Activated T-helper 2 cell treated with anti-CD3 and anti-CD28 coated beads, Interferon-gamma antibody, Interleukin-2, Interleukin-4, amounts not matched to agents 10 μg/mL and 5 μg/mL and 100 μg/mL, durations not matched to agents 14 hours and 24 hours and 36 hours (primary cell): Measurements from ENCODE around the gene MYBPC2. TPM values are rescaled to one million over a fixed set of nuclear protein-coding genes. Genes with fewer than 3 reads are reported as not detected.

Source experiments
- DNase-seq: peaks from one replicate; pipeline ENCODE4 v3.0.0; 2021; ENCODE audit warnings: low spot score
- H3K27ac Mint-ChIP-seq: one replicate; pipeline ENCODE4 v1.8.0; 2021; ENCODE audit warnings: mixed read lengths
- H3K27me3 Mint-ChIP-seq: one replicate; pipeline ENCODE4 v1.8.0; 2021; ENCODE audit warnings: low read depth, mixed read lengths
- H3K36me3 Mint-ChIP-seq: one replicate; pipeline ENCODE4 v1.8.0; 2021; ENCODE audit warnings: low read depth, mixed read lengths
- H3K4me1 Mint-ChIP-seq: one replicate; pipeline ENCODE4 v1.8.0; 2021; ENCODE audit warnings: low read depth, mixed read lengths
- H3K4me3 Mint-ChIP-seq: one replicate; pipeline ENCODE4 v1.8.0; 2021; ENCODE audit warnings: low read depth, mild to moderate bottlenecking, moderate library complexity, mixed read lengths
- H3K9me3 Mint-ChIP-seq: one replicate; pipeline ENCODE4 v1.8.0; 2021; ENCODE audit warnings: mixed read lengths
- intact Hi-C: fragments of 100-400 bp; cut with micrococcal nuclease; formaldehyde crosslinking; loops from one replicate; pipeline ENCODE4 v1.15.1; 2023
- total RNA-seq: library from RNA; stranded (reverse); gene quantifications from 2 replicates; pipeline ENCODE4 v1.2.3, GENCODE V29; 2022

The MYBPC2 gene
- total RNA-seq, 1 donor from 2014 or later = 0.25 TPM

- peaks cover 2% of the 10 kb centered on the region for H3K27me3 Mint-ChIP-seq
- no peaks in the 10 kb centered on the region for H3K9me3 Mint-ChIP-seq
- H3K4me1 Mint-ChIP-seq = no peaks in the 10 kb centered on the region
- DNase-seq = no peak
- H3K36me3 Mint-ChIP-seq = no peaks in the 10 kb centered on the region
- H3K27ac Mint-ChIP-seq = no peak overlapping the region
- intact Hi-C loops = no loop called here
- no peak overlapping the region for H3K4me3 Mint-ChIP-seq
Measured at GRCh38 chr19:50447053-50447452, 14.4 kb downstream of the MYBPC2 start.

DNA sequence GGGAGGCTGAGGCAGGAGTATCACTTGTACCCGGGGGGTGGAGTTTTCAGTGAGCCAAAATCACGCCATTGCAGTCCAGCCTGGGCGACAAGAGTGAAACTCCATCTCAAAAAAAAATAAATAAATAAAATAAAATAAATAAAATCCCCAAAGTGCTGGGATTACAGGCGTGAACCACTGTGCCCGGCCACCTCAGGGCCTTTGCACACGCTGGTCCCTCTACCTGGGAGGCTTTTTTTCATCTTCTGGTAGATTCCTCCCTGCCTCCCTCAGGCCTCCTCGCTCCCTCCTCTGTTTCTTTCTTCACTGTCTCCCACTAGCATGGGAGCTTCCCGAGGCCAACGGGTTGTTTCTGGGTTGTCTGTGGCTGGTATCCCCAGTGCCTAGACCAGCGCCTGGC is 15.1 kb downstream of the MYBPC2 start:
- intact Hi-C loops = no loop called here
- Mint-ChIP-seq H3K36me3 (no peaks in the 10 kb centered on the region), H3K4me1 (no peaks in the 10 kb centered on the region), H3K4me3 (no peak overlapping the region), H3K9me3 (no peaks in the 10 kb centered on the region), H3K27me3 (peaks cover 2% of the 10 kb centered on the region), H3K27ac (no peak overlapping the region)
- no peak for DNase-seq

DNA sequence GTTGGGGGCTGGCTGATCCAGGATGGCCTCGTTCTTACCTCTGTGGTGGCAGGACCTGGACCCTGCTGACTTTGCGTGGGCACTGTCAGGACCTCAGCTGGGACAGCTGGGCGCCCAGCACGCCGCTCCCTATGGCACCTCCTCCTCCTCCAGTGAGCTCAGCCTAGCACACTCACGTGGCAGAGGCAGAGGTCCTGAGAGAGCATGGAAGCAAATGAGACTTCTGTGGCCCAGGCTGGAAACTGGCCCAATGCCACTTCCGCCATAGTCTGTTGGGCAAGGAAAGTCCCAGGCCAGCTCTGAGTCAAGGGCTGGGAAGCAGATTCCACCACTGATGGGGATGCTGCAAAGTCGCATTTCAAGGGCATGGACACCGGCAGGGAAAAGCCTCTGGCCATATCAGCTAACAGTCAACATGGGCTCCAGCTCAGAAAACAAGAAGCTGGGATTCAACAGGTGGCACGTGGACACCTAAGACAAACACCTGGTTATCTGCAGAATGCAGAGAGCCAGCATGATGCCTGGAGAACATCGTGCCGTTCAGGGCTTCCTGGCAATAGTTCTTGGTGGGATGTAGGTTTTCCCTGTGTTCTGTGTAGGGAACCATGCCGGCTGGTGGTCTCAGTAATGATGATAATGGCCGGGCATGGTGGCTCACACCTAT is 16.7 kb downstream of the MYBPC2 start:
- no peak overlapping the region for H3K4me3 Mint-ChIP-seq
- H3K36me3 Mint-ChIP-seq = no peaks in the 10 kb centered on the region
- intact Hi-C loops = no loop called here
- no peak overlapping the region for H3K27ac Mint-ChIP-seq
- peaks cover 2% of the 10 kb centered on the region for H3K27me3 Mint-ChIP-seq
- no peaks in the 10 kb centered on the region for H3K4me1 Mint-ChIP-seq
- no peak for DNase-seq
- no peaks in the 10 kb centered on the region for H3K9me3 Mint-ChIP-seq

DNA sequence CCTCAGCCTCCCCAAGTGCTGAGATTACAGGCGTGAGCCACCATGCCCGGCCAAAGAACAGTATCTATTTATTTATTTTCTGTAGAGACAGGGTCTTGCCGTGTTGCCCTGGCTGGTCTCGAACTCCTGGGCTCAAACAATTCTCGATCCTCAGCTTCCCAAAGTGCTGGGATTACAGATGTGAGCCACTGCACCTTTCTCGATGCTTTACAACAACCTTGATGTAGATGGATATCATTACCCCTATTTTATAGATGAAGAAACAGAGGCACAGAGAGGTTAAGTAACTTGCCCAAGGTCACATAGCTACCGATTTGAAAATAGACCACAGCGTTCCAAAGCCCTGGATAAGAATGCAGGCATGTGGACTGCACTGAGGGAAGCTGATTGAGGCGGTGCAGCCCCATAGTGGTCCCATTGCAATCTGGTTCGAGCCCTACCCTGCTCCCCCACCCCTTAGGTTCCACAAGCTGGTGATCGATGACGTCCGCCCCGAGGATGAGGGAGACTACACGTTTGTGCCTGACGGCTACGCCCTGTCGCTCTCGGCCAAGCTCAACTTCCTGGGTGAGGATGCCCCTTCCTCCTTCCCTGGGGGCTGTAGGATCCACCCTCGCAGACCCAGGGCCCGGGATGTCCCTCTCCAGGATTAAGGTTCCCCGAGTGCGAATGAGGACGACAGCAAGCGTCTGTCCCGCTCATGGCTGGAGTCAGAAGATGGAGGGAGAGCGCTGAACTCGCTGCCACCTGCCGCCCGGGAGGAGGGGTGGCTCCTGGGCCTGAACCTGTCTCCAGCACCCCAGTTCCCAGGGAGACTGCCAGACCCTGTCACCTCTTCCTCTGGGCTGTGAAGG is 17.9 kb downstream of the MYBPC2 start:
- H3K27me3 Mint-ChIP-seq = peaks cover 2% of the 10 kb centered on the region
- no peak overlapping the region for H3K4me3 Mint-ChIP-seq
- intact Hi-C loops = no loop called here

DNA sequence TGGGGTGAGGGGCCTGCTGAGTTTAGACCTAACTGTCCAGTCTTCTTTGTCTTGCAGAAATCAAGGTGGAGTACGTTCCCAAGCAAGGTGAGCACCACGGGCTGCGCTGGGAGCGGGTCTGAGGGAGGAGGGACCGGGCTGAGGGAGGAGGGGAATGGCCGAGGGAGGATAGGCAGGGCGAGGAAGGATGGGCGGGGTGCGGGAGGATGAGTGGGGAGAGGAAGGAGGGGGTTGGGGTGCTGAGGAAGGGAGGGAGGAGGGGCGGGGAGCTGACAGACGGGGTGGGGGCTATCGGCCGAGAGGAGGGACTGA is 18.5 kb downstream of the MYBPC2 start:
- Mint-ChIP-seq H3K4me3 (no peak overlapping the region), H3K36me3 (no peaks in the 10 kb centered on the region), H3K27me3 (peaks cover 3% of the 10 kb centered on the region), H3K9me3 (no peaks in the 10 kb centered on the region), H3K27ac (no peak overlapping the region), H3K4me1 (no peaks in the 10 kb centered on the region)
- intact Hi-C loops = no loop called here
- DNase-seq = no peak

More for the DNA sequence above, 17.9 kb downstream of the MYBPC2 start:
- H3K36me3 Mint-ChIP-seq = no peaks in the 10 kb centered on the region
- DNase-seq = no peak
- H3K27ac Mint-ChIP-seq = no peak overlapping the region
- no peaks in the 10 kb centered on the region for H3K4me1 Mint-ChIP-seq
- H3K9me3 Mint-ChIP-seq = no peaks in the 10 kb centered on the region

GRCh38 chr19:50453243-50453642 is 20.6 kb downstream of the MYBPC2 start:
- Mint-ChIP-seq H3K27me3 (peaks cover 7% of the 10 kb centered on the region), H3K36me3 (no peaks in the 10 kb centered on the region), H3K9me3 (no peaks in the 10 kb centered on the region), H3K4me1 (no peaks in the 10 kb centered on the region), H3K4me3 (no peak overlapping the region), H3K27ac (no peak overlapping the region)
- intact Hi-C loops = no loop called here
- no peak for DNase-seq

DNA sequence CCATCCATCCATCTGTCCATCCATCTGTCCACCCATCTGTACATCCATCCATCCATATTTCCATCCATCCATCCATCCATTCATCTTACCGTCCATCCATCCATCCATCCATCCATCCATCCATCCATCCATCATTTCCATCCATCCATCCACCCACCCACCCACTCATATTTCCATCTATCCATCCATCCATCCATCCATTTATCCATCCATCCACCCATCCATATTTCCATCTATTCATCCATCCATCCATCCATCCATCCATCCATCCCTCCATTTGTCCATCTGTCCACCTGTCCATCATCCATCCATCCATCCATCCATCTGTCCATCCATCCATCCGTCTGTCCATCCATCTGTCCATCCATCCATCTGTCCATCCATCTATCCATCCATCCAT is 23.3 kb downstream of the MYBPC2 start:
- H3K4me3 Mint-ChIP-seq = no peak overlapping the region
- intact Hi-C loops = no loop called here
- peaks cover 5% of the 10 kb centered on the region for H3K27me3 Mint-ChIP-seq
- no peaks in the 10 kb centered on the region for H3K9me3 Mint-ChIP-seq
- no peaks in the 10 kb centered on the region for H3K36me3 Mint-ChIP-seq
- peaks cover 7% of the 10 kb centered on the region for H3K4me1 Mint-ChIP-seq
- DNase-seq = no peak
- H3K27ac Mint-ChIP-seq = no peak overlapping the region

GRCh38 chr19:50457300-50457699 is 24.6 kb downstream of the MYBPC2 start:
- DNase-seq = no peak
- Mint-ChIP-seq H3K4me1 (peaks cover 12% of the 10 kb centered on the region), H3K9me3 (no peaks in the 10 kb centered on the region), H3K4me3 (no peak overlapping the region), H3K27me3 (peaks cover 5% of the 10 kb centered on the region), H3K27ac (no peak overlapping the region), H3K36me3 (no peaks in the 10 kb centered on the region)
- intact Hi-C loops = no loop called here

- Mint-ChIP-seq H3K4me1 (peaks cover 12% of the 10 kb centered on the region), H3K9me3 (no peaks in the 10 kb centered on the region), H3K4me3 (no peak overlapping the region), H3K27me3 (peaks cover 5% of the 10 kb centered on the region), H3K36me3 (no peaks in the 10 kb centered on the region), H3K27ac (no peak overlapping the region)
- DNase-seq = no peak
- intact Hi-C loops = no loop called here
Measured at GRCh38 chr19:50458396-50459066, 25.8 kb downstream of the MYBPC2 start.

- Mint-ChIP-seq H3K36me3 (no peaks in the 10 kb centered on the region), H3K4me3 (no peak overlapping the region), H3K4me1 (peaks cover 12% of the 10 kb centered on the region), H3K27me3 (peaks cover 5% of the 10 kb centered on the region), H3K27ac (no peak overlapping the region), H3K9me3 (no peaks in the 10 kb centered on the region)
- no peak for DNase-seq
- intact Hi-C loops = no loop called here
Measured at GRCh38 chr19:50459067-50459456, 26.4 kb downstream of the MYBPC2 start.

GRCh38 chr19:50459638-50460037 is 26.9 kb downstream of the MYBPC2 start:
- no peak overlapping the region for H3K4me3 Mint-ChIP-seq
- DNase-seq = no peak
- no peaks in the 10 kb centered on the region for H3K36me3 Mint-ChIP-seq
- H3K27me3 Mint-ChIP-seq = peaks cover 5% of the 10 kb centered on the region
- H3K9me3 Mint-ChIP-seq = no peaks in the 10 kb centered on the region
- intact Hi-C loops = no loop called here
- no peak overlapping the region for H3K27ac Mint-ChIP-seq
- peaks cover 12% of the 10 kb centered on the region for H3K4me1 Mint-ChIP-seq

DNA sequence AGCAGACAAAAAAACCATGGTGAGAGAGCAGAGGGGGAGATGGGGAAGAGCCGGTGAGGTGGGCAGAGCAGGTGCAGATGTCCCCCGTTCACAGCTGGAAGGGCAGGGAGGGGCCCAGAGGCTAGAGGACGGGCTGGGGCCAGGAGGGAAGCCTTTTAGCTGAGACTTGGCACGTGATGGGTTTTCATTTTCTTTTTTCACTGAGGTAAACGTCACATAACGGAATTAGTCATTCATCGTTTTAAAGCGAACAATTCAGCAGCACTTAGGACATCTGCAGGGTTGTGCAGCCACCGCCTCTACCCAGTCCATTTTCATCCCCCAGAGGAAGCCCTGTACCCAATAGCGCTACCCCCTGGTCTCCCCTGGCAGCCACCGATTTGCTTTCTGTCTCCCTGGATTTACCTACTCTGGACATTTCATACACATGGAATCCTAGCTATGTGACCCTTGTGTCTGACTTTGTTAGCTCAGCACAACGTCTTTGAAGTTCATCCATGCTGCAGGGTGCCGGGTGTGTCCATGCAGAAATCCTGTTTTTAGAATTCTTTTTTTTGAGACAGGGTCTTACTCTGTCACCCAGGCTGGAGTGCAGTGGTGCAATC is 27.6 kb downstream of the MYBPC2 start:
- intact Hi-C loops = no loop called here

More for the DNA sequence above, 27.6 kb downstream of the MYBPC2 start:
- no peaks in the 10 kb centered on the region for H3K9me3 Mint-ChIP-seq
- DNase-seq = no peak
- peak overlapping the region; percentile 42 for H3K27ac Mint-ChIP-seq
- no peak overlapping the region for H3K4me3 Mint-ChIP-seq
- H3K4me1 Mint-ChIP-seq = peaks cover 12% of the 10 kb centered on the region
- peaks cover 5% of the 10 kb centered on the region for H3K27me3 Mint-ChIP-seq
- no peaks in the 10 kb centered on the region for H3K36me3 Mint-ChIP-seq
